Activated CD4-positive, CD25-positive, alpha-beta regulatory T cell treated with anti-CD3 and anti-CD28 coated beads, Interleukin-2, amount 50 U/mL, for 16 hours (primary cell): ENCODE data around the gene PPP6R3.

Source experiments
- DNase-seq: peaks from one replicate; pipeline ENCODE4 v3.0.0-alpha.2; 2020; ENCODE audit warnings: low read depth, low spot score

PPP6R3 gene

GRCh38 chr11:68495220-68495729 lies 34.7 kb downstream of the PPP6R3 start:
- DNase-seq: no peak

GRCh38 chr11:68495872-68496271 lies 35.3 kb downstream of the PPP6R3 start:
- no peak for DNase-seq

- DNase-seq: no peak
These were observed 37.2 kb downstream of the PPP6R3 start for GRCh38 chr11:68497761-68498160.

- no peak for DNase-seq
These were observed 37.8 kb downstream of the PPP6R3 start for GRCh38 chr11:68498321-68498720.

GRCh38 chr11:68498903-68499883 lies 38.6 kb downstream of the PPP6R3 start:
- no peak for DNase-seq

- no peak for DNase-seq
These were observed 39.7 kb downstream of the PPP6R3 start for GRCh38 chr11:68500206-68500605.

GRCh38 chr11:68501813-68502212 lies 41.3 kb downstream of the PPP6R3 start:
- DNase-seq: no peak

- DNase-seq: no peak
These were observed 42.7 kb downstream of the PPP6R3 start for GRCh38 chr11:68503251-68503687.

GRCh38 chr11:68503792-68504191 lies 43.2 kb downstream of the PPP6R3 start:
- DNase-seq: no peak

- no peak for DNase-seq
These were observed 44.0 kb downstream of the PPP6R3 start for GRCh38 chr11:68504432-68505066.

GRCh38 chr11:68505596-68505995 lies 45.0 kb downstream of the PPP6R3 start:
- DNase-seq: no peak

- no peak for DNase-seq
These were observed 46.4 kb downstream of the PPP6R3 start for GRCh38 chr11:68506908-68507307.

- no peak for DNase-seq
These were observed 47.9 kb downstream of the PPP6R3 start for GRCh38 chr11:68508425-68508824.

GRCh38 chr11:68509066-68509465 lies 48.5 kb downstream of the PPP6R3 start:
- DNase-seq: no peak

- no peak for DNase-seq
These were observed 53.5 kb downstream of the PPP6R3 start for GRCh38 chr11:68513930-68514487.

- DNase-seq: no peak
These were observed 56.7 kb downstream of the PPP6R3 start for GRCh38 chr11:68517121-68517741.

GRCh38 chr11:68518191-68518590 lies 57.6 kb downstream of the PPP6R3 start:
- no peak for DNase-seq

GRCh38 chr11:68521969-68522652 lies 61.6 kb downstream of the PPP6R3 start:
- DNase-seq: no peak

- DNase-seq: no peak
These were observed 62.5 kb downstream of the PPP6R3 start for GRCh38 chr11:68523033-68523432.

GRCh38 chr11:68523743-68524142 lies 63.2 kb downstream of the PPP6R3 start:
- no peak for DNase-seq

- no peak for DNase-seq
These were observed 63.7 kb downstream of the PPP6R3 start for GRCh38 chr11:68524213-68524612.
